Astrocyte (in vitro differentiated cells and primary cell): Measurements from ENCODE around the gene C17orf100.

ENCODE experiments used
- CTCF ChIP-seq: IDR thresholded peaks from 2 replicates; pipeline ENCODE4 v1.5.1; 2011; ENCODE audit warnings: low read depth, mild to moderate bottlenecking, inconsistent platforms, low read length, moderate library complexity; ENCODE audit not compliant: insufficient read depth
- EZH2 ChIP-seq: IDR thresholded peaks from 2 replicates; pipeline ENCODE4 v1.6.1; 2012; ENCODE audit warnings: mild to moderate bottlenecking, low read length, inconsistent platforms; ENCODE audit not compliant: insufficient read depth

GRCh38 chr17:6668727-6669425, 17.3 kb downstream of the C17orf100 start:
- no peak for TF ChIP-seq CTCF
- no peak for TF ChIP-seq EZH2
